Erythroblast (primary cell): ENCODE measurements around the gene LYPD6.

Source experiments
- GATA1 ChIP-seq: IDR thresholded peaks from 2 replicates; pipeline ENCODE4 v1.6.1; 2011; ENCODE audit warnings: low read depth, mild to moderate bottlenecking, control low read depth, low read length, moderate library complexity
- POLR2A ChIP-seq: IDR thresholded peaks from 2 replicates; pipeline ENCODE4 v1.6.1; 2011; ENCODE audit warnings: mild to moderate bottlenecking, low read length

GRCh38 chr2:149389506-149390167, 59.2 kb downstream of the LYPD6 start:
- no peak for TF ChIP-seq POLR2A
- no peak for TF ChIP-seq GATA1
